HG03103 (cell line): ENCODE results near the gene IL9R.
"Not testable (repeated sequence)": the region's sequence is repeated elsewhere in the genome, so short reads cannot be mapped to it uniquely, and the experiment has no call there.

Experiments
- ATAC-seq: cut with Tn5 transposase; IDR thresholded peaks from one replicate; pipeline ENCODE4 v1.9.1; 2021; ENCODE audit warnings: low read depth; ENCODE audit not compliant: unreplicated experiment

Gene IL9R

DNA sequence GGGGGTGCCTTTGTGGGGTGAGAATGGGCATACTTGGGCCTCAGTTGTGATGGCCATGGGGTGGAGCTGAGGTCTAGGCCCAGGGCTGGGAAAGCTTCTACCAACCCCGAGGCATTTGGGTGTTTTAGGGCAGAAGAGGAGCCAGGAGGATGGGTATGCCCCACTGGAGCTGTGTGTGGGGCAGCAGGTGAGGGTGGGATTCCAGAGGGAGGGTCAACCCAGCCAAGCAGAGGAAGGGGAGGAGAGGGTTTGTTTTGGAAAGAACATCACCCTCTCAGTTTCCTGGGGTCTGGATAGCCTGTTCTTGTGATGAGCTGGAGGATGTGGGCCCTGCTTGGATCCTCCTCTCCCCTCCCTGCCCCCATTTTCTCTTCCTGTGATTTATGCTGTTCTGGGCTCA is 620 bp downstream of the IL9R start:
- ATAC-seq = no peak

DNA sequence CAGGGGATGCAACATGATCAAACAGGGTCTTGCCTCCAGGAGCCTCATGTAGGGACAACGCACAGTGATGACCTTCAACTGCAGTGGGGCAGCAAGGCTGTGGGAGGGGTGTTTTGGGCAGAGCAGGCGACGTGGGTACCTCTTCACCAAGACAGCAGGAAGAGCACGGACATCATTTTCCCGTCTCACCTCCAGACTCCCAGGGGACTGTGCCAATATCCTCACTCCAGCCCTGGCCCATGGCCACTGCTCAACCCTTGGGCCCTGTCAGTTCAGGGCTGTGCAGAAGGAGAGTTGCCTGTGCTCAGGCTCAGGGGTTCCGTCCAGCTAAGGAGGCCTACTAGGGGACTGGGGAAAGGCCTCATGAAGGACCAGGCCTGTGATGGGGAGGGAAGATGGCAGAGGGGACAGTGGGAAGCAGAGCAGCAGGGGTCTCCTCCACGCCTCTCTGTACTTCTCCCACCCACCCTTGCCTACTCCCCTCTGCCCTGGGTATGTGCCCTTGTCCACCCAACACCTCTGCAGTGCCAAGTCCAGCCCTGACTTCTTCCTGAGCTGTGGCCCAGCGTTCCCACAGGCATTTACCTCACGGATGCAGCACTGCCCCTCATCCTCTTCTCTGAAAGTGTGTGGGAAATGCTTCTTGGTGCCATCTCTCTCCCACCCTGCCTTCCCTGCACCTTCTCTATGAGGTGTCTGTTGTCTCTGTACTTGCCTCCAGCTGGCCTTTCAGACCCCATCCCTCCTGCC is 1.4 kb downstream of the IL9R start:
- no peak for ATAC-seq

DNA sequence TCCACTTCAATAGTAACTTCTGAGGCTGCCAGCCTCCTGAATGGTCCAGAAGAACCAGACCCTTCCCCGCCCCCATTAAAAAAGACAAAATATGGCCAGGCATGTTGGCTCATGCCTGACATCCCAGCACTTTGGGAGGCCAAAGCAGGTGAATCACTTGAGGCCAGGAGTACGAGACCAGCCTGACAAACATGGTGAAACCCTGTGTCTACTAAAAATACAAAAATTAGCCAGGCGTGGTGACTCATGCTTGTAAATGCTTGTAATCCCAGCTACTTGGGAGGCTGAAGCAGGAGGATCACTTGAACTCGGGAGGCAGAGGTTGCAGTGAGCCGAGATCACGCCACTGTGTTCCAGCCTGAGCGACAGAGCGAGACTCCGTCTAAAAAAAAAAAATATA is 2.3 kb downstream of the IL9R start:
- not testable (repeated sequence) for ATAC-seq

DNA sequence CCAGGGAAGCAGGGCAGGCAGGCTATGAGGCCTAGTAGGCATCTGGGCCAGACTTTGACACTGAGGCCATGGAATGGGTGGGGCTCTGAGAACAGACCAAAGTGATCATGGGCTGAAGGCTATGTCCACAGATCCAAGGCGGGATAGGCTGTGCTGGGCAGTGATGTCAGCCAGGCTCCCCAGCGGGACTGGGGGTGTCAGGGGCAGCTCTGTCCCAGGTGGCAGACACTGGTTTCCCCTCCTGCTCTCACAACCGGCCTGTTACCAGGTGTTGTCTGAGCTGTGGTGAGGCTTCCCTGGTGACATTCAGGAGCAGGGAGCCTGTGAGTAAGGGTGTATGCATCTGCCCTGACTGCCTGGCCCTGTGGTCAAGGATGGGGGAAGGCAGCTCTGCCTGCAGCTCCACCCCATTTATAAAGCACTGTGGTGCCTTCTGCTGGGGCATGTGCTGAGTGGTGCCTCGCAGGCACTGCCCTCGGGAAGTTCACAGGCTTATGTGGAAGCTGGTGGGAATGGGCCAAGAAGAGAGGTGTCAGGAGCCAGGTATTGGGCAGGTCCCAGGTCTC is 2.9 kb downstream of the IL9R start:
- ATAC-seq = no peak

DNA sequence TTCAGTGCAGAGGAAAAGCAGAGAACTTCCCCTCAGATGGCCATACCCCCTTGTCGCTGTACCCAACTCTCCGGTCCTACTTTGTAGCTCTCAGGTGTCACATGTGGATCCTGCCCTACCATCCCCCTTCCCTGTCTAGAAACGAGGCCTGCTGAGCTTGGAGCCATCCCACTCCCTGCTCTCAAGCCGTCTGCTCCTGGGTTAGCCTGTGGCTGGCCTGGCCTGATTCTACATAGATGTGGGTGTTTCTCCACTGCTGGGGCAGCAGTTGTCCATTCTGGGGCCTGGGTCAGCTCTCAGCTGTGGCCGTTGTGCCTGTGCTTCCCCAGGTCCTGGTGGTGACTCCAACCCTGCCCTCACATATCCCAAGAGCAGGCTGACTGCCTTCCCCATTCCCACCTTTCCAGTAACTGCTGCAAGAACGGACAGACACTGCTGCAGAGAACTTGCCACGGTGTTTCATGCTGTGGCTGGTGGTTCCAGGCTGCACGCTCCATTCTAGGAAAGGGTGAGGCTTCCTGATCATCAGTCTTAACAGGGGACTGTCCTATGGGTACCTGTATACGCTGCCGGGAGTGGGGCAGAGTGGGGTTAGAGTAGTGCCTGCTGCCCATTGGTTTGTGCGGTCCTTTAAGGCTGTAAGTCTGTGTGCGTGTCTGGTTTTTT is 3.6 kb downstream of the IL9R start:
- no peak for ATAC-seq

DNA sequence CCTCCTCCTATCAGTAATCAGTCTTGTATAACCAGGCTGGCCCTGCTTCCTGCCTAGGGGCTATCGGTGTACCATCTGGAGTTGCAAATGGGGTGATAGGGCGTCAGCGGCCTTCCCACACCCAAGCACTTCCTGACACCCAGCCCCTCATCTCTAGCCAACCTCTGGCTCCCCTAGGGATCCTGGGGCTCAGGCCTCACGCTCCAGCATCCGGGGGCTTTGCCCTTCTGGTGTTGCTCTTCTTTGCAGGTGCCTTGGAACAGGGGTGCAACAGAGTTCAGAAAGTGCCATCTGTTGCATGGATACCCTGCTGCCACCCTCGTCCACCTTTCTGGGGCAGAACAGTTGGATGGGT is 4.1 kb downstream of the IL9R start:
- no peak for ATAC-seq

DNA sequence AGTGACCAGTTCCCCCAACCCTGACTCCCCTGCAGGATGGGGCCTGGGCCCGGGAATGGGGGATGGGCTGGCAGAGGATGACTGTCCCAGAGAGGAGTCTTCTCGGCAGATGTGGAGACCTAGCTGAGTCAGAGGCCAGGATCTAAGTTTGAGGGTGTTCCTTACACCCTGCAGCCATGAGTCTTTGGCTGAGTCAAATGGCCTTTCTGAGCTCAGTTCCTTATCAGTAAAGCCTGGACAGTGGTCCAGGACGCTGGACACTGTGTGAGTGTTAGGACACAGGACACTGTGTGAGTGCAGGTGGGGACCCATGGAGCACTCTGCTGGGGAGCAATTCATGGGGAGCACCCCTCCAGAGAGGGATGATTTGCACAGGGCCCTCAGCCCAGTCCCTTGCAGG is 5.0 kb downstream of the IL9R start:
- ATAC-seq = no peak

DNA sequence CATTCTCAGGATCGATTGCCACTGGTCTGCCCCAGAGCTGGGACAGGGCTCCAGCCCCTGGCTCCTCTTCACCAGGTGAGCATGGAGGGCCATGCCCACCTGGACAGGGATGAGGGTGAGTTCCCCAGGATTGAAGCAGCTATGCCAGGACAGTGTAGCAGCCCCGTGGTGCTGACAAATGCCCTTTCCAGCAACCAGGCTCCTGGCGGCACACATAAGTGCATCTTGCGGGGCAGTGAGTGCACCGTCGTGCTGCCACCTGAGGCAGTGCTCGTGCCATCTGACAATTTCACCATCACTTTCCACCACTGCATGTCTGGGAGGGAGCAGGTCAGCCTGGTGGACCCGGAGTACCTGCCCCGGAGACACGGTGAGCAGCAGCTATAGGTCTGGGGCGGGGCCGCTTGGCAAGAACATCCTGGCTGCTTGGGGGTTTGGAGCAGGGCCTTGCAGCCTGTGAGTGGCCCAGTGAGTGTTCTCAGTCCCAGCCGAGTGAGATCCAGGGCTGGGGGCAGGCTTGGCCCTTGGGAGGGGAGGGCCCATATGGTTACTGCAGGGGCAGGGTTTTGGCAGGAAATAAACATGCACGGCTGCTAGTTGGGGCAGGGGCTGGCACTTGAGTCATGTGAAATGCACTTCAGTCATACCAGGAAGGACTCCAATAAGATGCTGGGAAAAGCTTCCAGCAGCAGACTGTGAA is 6.1 kb downstream of the IL9R start:
- no peak for ATAC-seq

DNA sequence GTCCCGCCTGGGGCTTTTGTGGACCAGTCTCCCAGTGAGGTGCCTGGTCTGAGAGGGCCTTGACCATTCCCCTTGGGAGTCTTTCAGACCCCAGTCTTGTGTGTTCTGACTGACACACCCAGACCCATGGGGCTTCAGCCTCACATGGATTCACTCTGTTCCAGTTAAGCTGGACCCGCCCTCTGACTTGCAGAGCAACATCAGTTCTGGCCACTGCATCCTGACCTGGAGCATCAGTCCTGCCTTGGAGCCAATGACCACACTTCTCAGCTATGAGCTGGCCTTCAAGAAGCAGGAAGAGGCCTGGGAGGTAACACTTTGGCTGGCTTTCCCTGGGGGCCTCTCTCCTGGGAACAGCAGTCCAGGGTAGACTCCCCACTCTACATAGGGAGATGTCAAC is 6.8 kb downstream of the IL9R start:
- no peak for ATAC-seq

DNA sequence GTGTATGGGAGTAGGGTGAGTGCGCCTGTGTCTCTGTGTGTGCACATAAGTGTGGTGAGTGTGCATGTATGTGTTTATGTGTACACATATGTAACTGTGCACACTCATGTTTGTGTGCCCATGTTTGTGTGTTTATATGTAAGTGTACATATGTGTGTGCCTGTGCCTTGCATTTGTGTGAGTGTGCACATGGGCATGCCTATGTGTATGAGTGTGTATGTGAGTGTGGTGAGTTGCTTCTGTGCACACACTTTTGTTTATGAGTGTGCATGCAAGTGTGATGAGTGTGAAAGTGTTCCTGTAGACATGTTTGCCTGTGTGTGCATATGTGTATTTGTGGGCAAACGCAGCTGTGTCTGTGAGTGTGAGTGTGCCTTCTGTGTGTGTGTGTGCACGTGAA is 7.2 kb downstream of the IL9R start:
- no peak for ATAC-seq

DNA sequence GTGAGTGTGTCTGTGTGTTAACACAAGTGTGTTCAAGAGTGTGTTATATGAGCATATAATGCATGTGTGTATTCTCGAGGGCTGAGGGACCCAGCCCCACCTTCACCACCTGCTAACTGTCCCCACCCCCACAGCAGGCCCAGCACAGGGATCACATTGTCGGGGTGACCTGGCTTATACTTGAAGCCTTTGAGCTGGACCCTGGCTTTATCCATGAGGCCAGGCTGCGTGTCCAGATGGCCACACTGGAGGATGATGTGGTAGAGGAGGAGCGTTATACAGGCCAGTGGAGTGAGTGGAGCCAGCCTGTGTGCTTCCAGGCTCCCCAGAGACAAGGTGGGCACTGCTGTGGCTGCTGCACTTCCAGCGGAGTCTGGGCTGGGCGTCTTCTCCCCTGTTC is 7.6 kb downstream of the IL9R start:
- no peak for ATAC-seq

DNA sequence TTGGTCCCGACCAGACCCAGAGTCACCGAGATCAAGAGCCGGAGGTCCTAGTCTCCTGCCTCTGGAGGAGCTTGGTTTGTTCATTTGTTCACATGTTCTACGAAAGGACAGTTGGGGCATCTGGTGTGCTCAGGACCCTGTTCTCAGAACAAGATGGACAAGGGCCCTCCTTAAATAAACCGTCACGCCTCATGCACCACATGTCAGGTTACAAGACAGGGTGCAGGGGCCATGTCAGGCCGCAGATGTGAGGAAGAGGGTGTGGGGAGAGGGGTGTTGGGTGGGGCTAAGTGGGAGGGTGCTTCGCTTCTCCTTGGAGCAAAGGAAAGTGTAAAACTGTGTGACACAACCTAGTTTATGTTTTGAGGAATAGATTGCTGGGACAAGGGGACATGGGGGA is 9.0 kb downstream of the IL9R start:
- ATAC-seq = not testable (repeated sequence)

DNA sequence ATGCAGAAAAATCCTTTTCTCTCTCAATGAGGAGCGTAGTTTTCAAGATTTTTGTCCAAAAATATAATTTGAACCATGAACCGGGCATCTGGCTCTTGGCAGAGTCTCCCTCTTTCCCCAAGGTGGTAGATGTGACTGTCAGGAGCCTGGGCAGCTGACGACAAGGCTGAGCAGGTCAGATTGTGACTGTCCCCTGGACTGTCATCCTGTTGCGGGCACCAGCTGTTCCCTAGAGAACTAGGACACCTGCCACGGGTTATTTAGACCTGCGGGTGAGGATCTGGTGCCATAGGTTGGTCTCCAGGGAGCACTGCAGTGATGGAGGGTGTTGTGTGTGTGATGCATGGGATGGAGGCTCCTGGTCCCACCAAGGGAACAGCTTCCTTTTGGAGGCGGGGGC is 10.9 kb downstream of the IL9R start:
- ATAC-seq = not testable (repeated sequence)

DNA sequence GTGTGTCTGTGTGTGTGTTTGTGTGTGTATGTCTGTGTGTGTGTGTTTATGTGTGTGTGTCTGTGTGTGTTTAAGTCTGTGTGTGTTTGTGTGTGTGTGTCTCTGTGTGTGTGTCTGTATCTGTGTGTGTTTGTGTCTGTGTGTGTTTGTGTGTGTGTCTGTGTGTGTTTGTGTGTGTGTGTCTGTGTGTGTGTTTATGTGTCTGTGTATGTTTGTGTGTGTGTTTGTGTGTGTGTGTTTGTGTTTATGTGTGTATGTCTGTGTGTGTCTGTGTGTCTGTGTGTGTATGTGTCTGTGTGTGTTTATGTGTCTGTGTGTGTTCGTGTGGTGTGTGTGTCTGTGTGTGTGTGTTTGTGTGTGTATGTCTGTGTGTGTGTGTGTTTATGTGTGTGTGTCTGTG is 11.4 kb downstream of the IL9R start:
- ATAC-seq = no peak

DNA sequence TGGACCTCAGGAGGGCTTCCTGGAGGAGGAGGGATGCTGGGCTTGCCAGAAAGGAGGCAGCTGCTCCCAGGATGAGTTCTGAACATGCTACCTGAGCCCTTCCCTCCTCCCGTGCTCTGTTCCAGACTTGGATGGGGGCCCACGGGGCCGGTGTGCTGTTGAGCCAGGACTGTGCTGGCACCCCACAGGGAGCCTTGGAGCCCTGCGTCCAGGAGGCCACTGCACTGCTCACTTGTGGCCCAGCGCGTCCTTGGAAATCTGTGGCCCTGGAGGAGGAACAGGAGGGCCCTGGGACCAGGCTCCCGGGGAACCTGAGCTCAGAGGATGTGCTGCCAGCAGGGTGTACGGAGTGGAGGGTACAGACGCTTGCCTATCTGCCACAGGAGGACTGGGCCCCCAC is 12.2 kb downstream of the IL9R start:
- ATAC-seq = not testable (repeated sequence)

DNA sequence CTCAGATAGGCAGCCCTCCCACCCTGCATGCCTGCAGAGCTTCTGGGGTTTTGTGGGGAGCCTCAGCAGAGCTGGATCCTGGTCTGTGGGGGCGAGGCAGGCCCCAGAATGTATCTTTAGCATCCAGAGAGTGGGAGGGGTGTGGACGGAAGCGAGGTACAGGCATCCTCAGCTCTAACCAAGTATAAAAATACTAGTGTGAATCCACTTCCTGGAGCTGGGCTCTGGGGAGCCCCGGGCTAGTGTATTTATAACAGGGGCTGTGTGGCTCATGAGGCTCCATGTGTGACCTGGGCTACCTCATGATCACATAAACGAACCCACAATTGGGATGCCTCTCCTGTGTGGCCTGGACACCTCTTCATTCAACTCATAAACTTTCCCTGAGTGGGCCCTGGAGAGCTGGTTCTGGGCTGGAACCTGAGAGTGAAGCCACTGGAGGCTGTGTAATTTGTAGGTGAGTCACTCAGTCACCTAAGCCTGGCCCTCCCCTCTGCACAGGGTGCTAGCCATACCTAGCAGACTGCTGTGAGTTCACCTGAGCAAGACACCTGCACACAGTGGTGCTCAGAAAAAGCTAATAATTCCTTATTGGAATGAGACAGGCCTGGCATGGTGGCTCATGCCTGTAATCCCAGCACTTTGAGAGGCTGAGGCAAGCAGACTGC is 15.9 kb downstream of the IL9R start:
- not testable (repeated sequence) for ATAC-seq

DNA sequence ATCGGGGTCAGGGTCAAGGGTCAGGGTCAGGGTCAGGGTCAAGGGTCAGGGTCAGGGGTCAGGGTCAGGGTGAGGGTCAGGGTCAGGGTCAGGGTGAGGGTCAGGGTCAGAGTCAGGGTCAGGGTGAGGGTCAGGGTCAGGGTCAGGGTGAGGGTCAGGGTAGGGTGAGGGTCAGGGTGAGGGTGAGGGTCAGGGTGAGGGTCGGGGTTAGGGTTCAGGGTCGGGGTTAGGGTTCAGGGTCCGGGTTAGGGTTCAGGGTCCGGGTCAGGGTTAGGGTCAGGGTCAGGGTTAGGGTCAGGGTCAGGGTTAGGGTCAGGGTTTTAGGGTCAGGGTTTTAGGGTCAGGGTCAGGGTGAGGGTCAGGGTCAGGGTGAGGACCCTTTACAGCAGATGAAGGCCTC is 22.4 kb downstream of the IL9R start:
- not testable (repeated sequence) for ATAC-seq

DNA sequence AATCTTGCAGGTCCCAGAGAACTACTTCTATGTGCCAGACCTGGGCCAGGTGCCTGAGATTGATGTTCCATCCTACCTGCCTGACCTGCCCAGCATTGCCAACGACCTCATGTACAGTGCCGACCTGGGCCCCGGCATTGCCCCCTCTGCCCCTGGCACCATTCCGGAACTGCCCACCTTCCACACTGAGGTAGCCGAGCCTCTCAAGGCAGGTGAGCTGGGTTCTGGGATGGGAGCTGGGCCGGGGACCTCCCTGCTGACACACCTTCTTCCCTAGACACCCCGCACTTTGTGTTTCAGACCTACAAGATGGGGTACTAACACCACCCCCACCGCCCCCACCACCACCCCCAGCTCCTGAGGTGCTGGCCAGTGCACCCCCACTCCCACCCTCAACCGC is 25.5 kb downstream of the IL9R start:
- ATAC-seq = not testable (repeated sequence)

DNA sequence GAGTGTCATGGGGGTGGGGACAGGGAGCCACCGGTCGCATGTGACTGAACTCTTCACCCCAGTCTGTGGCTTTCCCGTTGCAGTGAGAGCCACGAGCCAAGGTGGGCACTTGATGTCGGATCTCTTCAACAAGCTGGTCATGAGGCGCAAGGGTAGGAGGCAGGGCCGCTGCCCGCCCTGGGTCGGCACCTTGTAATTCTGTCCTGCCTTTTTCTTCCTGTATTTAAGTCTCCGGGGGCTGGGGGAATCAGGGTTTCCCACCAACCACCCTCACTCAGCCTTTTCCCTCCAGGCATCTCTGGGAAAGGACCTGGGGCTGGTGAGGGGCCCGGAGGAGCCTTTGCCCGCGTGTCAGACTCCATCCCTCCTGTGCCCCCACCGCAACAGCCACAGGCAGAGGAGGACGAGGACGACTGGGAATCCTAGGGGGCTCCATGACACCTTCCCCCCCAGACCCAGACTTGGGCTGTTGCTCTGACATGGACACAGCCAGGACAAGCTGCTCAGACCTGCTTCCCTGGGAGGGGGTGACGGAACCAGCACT is 27.5 kb downstream of the IL9R start:
- ATAC-seq = not testable (repeated sequence)

DNA sequence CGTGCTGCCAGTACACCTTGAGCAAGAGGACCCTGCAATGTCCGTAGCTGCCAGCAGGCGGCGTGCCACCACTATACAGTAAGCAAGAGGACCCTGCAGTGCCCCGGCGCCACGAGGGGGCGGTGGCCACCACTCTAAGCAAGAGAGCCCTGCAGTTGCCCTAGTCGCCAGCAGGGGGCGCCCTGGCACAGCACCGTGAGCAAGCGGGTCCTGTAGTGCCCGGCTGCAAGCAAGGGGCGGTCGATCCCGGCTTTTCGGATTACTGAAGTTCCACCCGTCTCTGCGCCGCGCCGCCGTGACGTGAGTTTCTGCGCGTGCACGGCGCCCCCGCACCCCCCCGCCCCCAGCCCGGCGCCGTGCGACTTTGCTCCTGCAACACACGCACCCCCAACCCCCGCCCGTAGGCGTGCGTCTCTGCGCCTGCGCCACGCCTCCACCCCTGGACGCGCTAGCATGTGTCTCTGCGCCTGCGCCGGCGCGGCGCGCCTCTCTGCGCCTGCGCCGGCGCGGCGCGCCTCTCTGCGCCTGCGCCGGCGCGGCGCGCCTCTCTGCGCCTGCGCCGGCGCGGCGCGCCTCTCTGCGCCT is 31.2 kb downstream of the IL9R start:
- ATAC-seq = not testable (repeated sequence)
